HG03196 (cell line): ENCODE measurements around the gene SH2B2.
"Not testable (repeated sequence)": the region's sequence is repeated elsewhere in the genome, so short reads cannot be mapped to it uniquely, and the experiment has no call there.

Experiments
- ATAC-seq: cut with Tn5 transposase; IDR thresholded peaks from one replicate; pipeline ENCODE4 v1.9.1; 2021; ENCODE audit not compliant: unreplicated experiment

Gene SH2B2

DNA sequence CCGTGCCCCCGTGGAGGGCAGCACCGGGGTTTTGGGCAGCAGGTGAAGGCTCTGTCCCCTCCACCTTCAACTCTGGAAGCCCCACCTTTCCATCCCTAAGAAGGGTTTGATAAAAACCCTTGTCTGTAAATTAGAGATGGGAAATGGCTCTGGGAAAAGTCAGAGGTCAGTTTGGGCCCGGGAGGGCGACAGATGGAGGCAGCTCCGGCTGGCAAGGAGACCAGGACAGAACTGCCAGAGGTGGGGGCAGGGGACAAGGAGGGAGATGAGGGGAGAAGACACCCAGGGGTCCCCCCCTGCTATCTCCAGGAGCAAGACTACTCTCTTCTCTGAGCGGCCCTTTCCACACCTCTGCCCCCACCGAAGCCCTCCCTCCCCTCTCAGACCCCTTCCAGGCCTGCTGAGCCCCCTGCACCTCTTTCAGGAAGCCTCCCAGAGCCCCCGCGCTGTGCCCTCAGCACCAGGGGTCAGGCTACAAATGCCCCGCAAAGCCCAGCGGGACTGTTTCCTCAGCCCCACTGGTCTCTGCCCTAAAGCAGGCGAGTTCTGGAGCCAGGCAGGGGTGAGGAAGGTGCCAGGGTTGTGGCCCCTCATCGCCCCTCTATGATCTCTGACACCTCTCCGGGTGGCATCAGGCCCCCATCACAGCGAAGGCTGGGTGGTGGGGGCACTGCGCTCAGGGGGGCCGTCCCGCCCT lies 980 bp upstream of the SH2B2 start:
- no peak for ATAC-seq

DNA sequence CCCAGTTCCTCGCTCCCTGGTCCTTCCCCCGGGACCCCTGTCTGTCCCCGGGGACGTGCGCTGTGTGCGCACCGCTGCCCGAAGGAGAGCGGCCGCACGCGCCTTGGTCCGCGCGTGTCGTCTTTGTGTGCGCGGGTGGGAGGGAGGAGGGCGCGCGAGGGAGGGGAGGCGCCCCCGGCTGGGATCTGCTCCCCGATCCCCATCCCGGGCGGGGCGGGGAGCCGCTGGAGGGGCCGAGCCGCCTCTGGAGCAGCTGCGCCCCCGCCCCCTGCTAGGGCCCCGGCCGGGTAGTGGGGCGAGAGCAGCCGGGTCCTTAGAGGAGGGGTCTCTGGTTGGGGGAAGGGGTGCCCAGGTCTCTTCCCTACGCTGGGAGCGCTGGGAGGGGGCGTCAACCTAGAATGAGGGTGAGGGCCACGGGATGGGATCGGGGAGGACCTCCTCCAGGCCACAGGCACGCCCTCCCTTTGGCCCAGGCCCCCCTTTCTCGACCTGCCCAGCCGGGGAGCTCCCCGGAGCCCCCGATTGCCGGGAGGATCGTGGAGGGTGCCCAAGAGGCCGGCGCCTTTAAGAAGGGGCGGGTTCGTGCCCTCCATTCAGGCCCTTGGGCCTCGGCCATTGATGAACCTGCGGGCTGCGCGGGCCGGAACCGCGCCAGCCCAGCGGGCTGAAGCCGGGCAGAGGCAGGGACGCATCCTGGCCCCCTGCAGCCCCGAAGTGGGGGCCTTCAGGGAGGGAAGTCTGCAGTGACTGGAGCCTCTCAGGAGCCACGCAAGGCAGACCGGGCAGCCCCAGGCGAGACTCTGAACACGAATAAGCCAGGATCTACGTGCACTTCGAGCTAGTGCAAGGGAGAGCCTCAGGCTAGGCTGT lies 678 bp downstream of the SH2B2 start:
- ATAC-seq: no peak

DNA sequence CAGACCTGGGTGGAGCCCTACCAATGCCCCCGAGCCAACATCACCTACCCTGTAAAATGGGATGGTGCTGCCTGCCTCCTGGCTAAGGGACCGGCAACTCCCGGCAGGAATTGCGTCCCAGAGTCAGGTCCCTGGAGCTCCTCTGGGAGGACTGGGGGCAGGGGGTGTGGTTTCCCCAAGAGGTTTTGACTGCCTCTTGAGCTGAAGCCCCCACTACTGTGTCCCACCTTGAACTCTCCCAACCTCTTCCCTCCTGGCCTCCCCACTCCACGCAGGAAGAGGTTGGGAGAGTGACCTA lies 1.3 kb downstream of the SH2B2 start:
- no peak for ATAC-seq

- ATAC-seq: no peak
These were observed 1.7 kb downstream of the SH2B2 start for GRCh38 chr7:102288285-102288930.

GRCh38 chr7:102289057-102289456 lies 2.4 kb downstream of the SH2B2 start:
- ATAC-seq: no peak

- ATAC-seq: no peak
These were observed 4.6 kb downstream of the SH2B2 start for GRCh38 chr7:102291056-102291915.

DNA sequence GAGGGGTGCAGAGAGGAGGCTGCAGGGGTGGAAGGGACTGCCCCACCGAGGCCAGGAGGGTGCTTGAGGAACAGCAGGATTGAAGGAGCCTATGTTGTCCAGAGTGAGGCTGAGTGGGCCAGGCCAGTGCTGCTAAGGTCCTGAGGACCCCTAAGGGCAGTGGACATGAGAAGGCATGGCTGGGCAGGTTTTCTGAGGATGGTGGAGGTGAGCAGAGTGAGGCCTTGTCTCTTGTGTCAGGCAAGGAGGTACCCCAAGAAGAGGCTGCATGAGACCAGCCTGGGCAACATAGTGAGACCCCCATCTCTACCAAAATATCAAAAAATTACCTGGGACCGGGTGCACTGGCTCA lies 5.2 kb downstream of the SH2B2 start:
- no peak for ATAC-seq

GRCh38 chr7:102292813-102293798 lies 6.4 kb downstream of the SH2B2 start:
- ATAC-seq: no peak

DNA sequence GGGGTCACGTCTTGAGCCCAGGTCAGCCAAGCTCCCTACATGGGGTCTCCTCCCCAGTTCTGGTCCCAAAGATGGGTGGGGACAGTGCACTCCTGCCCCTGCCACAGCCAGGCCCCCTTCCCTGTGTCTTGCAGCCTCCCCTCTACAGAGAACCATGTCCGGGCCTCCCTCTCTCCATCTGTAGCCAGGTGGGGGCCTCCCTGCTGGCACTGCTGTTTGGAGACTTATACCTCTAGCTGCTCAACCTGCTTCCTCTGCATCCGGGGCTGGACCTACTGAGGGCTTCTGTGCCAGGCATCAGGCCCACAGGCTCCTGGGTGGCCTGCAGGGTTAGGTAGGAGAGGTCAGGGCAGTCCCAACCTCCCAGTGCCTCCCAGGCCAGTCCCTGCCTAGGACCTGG lies 7.9 kb downstream of the SH2B2 start:
- no peak for ATAC-seq

- no peak for ATAC-seq
These were observed 8.9 kb downstream of the SH2B2 start for GRCh38 chr7:102295346-102296178.

DNA sequence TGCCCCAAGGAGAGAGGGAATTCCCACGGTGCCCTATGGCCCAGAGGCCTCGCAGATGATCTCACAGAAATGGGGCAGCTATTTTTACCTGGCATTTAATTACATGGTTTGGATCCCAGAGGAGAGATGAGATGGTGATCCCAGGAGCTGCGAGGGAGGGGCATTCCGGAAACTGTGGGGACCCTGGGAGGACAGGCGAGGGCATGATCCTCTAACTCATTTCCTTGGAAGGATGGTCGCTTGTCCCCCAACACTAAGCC lies 9.4 kb downstream of the SH2B2 start:
- ATAC-seq: no peak

DNA sequence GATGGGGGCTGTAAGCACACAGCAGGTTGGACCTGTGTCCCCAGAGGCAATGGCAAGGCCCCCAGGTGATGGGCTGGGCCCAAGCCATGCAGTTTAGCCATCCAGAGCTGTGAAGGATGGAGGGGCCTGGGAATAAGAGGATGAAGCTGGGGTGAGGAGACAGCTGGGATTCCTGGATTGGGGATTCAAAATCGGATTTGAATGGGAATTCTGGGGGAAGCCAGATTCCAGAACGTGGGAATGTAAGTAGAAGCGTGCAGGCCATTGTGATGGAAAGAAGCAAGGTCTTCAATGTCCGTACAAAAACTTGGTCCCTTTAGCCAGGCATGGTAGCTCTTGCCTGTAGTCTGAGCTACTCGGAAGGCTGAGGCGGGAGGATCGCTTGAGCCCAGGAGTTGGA lies 9.8 kb downstream of the SH2B2 start:
- ATAC-seq: no peak

DNA sequence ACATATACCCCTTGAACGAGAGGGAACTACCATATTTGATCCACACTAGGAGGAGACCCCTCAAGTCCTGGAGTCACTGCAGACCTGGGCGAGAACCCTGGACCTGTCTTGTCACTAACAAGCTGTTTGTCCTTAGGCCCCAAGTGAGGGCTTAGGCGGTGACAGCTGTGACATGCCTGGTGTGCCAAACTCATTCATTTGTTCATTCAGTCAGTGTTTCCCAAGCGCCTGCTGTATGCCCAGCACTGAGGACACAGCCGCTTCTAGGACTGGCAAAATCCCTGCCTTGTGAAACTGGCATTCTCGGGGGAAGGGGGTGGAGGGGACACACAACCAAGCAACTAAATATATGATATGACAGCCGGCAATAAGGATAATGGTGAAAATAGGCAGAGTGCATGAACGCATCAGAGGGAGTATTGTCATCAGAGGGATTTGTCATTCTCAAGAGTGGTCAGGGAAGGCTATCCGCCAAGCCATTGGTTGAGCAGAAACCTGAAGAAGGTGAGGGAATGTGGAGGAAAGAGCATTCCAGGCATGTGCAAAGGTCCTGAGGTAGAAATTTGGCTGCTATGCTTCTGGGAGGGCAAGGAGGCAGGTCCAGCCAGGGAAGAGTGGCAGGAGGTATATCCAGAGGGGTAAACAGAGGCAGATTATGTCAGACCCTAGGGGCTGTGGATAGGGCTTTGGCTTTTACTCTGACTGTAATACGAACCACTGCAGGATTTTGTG lies 11.0 kb downstream of the SH2B2 start:
- ATAC-seq: no peak

GRCh38 chr7:102300643-102301221 lies 14.1 kb downstream of the SH2B2 start:
- ATAC-seq: no peak

DNA sequence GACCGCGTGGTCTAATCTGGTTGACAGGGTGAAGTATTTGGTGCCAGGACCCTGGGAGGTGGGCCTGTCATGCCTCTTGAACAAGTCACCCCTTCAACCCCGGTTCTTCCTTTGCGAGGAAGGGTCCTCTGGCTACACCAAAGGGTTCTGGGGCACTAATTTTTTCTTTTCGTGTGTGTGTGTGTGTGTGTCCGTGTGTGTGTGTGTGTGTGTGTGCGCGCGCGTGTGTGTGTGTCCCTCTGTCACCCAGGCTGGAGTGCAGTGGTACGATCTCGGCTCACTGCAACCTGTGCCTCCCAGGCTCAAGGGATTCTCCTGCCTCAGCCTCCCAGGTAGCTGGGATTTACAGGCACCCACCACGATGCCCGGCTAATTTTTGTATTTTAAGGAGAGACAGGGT lies 14.7 kb downstream of the SH2B2 start:
- not testable (repeated sequence) for ATAC-seq

DNA sequence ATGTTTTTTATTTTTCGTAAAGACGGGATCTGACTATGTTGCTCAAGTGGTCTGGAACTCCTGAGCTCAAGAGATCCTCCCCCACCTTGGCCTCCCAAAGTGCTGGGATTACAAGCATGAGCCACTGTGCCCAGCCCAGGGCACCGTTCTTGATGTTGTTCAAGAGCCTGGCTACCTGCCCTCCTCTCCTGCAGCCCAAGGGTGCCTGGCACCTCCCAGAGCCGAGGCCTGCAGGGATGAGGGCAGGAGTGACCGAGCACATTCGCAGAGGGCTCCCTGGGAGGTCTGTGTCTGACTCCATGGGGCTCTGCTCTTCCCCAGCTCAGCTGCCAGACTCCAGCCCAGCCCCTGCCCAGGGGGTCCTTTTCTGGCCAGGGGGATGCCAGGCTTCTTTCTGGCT lies 15.4 kb downstream of the SH2B2 start:
- ATAC-seq: no peak

- ATAC-seq: no peak
These were observed 17.2 kb downstream of the SH2B2 start for GRCh38 chr7:102303669-102304422.

- ATAC-seq: no peak
These were observed 18.0 kb downstream of the SH2B2 start for GRCh38 chr7:102304668-102305067.
